RCC 7860 (cell line): Measurements from ENCODE around the gene PLAAT2.
"Not testable (repeated sequence)": the region's sequence is repeated elsewhere in the genome, so short reads cannot be mapped to it uniquely, and the experiment has no call there.

Experiments
- DNase-seq: peaks from one replicate; pipeline ENCODE4 v3.0.0-alpha.2; 2015; ENCODE audit warnings: low spot score
- FAIRE-seq: peaks from 2 replicates; lab custom pipeline; 2012; peaks lifted over from hg19 to GRCh38; lab: Jason Lieb, UNC

Gene PLAAT2

DNA sequence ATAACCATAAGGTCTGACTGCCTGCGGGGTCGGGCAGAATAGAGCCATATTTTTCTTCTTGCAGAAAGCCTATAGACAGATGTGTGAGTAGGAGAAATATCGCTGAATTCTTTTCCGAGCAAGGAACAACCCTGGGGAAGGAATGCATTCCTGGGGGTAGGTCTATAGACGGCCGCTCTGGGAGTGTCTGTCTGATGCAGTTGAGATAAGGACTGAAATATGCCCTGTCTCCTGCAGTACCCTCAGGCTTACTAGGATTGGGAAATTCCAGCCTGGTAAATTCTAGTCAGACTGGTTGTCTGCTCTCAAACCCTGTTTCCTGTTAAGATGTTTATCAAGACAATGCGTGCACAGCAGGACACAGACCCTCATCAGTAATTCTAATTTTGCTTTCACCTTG is 18.0 kb upstream of the PLAAT2 start:
- not testable (repeated sequence) for DNase-seq, FAIRE-seq

DNA sequence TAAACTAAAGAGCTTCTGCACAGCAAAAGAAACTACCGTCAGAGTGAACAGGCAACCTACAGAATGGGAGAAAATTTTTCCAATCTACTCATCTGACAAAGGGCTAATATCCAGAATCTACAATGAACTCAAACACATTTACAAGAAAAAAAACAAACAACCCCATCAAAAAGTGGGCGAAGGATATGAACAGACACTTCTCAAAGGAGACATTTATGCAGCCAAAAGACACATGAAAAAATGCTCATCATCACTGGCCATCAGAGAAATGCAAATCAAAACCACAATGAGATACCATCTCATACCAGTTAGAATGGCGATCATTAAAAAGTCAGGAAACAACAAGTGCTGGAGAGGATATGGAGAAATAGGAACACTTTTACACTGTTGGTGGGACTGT is 15.7 kb upstream of the PLAAT2 start:
- not testable (repeated sequence) for FAIRE-seq, DNase-seq

DNA sequence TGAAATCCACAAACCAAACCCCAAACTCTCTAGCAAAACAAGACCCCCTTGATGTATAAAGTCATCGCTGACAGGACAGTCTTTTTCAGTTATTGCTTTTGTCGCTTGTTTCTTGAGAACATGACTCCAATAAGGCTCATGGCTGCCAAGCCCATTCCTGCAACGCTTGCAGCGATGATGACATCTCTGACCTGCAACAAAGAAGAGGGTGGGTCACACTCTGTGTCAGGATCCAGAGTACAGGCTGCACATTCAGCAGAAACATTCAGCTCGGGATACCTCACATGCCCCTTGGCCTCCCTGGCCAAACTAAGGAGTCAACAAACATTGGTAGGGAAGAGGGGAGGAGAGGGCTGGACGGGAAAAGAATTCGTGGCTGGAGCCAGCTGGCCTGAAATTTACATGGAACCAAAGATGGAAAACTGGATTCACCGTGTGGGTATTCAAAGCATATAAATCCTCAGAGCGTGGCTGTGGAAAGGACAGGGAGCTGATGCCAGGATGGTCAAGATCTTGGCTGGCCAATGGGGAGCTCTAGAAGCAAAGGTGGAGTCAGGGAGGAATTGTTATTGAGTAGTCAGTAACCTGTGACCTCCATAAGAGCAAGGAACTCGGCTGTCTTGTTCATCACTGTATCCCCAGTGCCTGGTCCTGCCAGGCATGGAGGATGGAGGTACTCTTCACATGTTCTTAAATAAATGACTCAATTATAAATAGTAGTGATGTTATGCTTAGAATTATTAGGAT is 11.8 kb upstream of the PLAAT2 start:
- DNase-seq: no peak
- FAIRE-seq: no peak

DNA sequence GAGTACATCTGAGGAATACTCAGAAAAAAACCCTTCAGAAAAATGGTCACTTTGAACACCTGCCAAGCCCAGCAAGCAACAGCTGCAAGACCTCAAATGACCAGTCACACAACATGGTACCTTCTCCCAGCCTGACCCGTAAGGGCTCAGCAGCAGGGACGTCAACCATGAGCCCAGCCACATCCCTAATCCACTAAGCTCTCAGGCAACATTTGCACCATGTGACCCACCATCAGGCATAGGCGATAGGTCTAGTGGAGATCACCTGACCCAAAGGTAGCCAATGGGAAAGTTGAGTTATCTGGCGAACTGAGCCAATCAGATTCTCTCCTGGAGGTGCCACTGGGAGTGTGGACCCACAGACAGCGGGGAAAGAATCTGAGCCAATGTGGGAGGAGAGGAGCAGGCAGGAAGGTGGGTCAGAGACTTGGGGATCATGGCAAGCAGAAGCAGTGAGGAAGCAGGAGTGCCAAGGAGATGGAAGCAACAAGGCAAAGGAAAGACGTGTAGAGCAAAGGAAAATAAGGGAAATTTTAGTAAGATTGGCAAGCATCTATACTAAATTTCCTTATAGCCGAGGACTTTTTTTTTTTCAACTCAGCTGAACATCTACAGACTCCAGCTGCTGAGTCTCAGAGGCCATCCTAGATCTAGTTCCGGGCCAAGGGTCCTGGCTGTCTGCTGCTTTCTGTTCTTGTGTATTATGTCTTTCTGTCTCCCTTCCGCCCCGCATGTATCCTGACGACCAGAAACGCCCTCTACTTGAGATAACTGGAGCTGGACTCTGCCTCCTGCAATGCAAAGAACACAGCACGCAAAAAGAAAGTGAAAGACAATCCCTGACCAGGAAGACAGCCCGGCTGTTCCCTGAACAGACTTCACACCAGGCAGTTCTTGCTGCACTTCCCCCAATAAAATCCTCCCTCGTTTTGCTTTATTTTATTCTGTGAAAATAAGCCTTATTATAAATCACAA is 11.0 kb upstream of the PLAAT2 start:
- FAIRE-seq: no peak
- no peak for DNase-seq

DNA sequence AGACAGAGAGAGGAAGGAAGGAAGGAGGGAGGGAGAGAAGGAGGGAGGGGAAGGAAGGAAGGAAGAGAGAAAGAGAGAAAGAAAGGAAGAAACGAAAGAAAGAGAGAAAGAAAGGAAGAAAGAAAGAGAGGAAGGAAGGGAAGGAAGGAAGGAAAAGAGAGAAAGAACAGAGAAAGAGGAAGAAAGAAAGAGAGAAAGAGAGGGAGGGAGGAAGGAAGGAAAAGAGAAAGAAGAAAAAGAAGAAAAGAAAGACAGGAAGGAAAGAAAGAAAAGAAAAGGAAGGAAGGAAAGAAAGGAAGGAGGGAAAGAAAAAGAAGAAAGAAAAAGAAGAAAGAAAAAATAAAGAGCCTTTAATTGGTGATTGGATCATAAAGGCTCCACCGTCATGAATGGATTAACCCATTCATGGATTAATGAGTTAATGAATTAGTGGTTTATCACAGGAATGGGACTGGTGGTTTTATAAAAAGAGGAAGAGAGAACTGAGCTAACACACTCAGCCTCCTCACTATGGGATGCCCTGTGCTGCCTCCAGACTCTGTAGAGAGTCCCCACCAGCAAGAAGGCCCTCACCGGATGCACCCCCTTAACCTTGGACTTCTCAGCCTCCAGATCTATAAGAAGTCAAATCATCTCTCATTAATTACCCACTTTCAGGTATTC is 9.0 kb upstream of the PLAAT2 start:
- FAIRE-seq (no peak), DNase-seq (no peak)

DNA sequence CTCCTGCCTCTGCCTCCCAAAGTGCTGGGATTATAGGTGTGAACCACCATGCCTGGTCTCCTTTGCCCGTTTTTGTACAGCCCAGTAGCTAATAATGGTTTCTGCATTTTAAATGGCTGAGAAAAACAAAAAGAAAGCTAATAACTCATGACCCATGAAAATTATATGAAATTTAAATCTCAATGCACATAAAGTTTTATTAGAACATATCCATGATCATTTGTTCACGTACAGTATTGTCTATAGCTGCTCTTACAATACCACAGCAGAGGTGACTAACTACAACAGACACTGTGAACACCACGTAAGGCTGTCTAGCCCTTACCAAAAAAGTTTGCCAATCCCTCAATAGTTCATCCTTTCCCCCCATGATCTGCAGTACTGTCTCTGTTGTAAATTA is 6.4 kb upstream of the PLAAT2 start:
- FAIRE-seq: no peak
- no peak for DNase-seq

DNA sequence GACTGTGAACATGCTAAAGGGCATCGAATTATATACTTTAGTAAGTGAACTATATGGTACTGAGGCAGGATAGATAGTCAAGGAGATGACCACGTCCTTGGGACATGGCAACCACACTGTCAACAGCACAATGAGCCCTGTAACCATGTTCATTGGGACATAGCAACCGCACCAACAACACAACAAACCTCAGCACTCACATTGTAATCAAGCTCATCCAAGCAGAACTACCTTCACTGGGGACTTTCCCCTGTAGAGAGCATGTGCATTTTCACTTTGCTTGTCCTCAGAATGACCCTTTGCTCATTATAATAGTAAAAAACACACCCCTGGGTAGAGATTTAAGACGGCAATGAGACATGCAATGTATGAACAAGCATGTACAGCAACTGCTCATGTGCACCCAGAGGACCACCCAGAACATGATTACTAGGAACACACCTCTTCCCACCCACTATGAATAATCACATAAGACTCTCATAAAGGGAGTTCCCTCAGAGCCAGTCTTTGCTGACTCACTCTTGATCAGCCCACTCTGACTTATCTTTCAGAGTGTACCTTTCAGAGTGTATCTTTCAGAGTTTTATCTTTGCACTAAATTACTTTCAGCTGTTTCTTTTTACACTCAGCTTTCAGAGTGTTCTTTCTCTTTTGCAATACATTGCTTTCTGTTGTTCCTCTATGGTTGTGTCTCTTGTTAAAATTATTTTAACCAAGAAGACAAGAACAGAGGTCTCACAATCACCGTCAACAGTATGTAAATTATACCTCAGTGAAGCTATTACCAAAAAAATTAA is 4.1 kb upstream of the PLAAT2 start:
- FAIRE-seq: peak; percentile 78
- peak; percentile 96 for DNase-seq

DNA sequence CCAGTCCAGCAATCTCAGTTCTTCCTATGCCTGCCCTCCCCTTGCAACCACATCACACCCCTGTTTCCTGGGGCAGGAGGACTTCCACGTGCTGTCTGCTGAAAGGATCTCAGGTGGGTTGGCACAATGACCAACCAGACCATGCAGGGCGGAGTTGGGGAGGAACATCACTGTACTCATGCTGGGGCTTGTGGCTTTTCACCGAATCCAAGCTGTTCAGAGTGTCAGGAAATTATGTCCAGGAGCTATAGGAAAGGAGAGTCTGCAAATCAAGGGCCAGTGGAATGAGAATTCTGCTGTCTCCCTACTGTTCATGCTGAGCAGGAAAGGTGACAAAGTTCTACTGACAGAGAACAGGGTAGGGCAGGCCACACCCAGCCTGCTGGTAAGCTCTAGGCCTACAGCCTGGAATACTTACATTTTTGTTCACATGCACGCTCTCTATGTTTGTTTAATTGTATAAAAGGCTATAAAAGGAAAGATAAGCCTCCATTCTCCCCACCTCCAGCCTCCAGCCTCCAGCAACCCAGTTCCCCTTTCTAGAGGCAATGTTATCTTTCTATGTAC is 1.7 kb upstream of the PLAAT2 start:
- DNase-seq (no peak), FAIRE-seq (no peak)

DNA sequence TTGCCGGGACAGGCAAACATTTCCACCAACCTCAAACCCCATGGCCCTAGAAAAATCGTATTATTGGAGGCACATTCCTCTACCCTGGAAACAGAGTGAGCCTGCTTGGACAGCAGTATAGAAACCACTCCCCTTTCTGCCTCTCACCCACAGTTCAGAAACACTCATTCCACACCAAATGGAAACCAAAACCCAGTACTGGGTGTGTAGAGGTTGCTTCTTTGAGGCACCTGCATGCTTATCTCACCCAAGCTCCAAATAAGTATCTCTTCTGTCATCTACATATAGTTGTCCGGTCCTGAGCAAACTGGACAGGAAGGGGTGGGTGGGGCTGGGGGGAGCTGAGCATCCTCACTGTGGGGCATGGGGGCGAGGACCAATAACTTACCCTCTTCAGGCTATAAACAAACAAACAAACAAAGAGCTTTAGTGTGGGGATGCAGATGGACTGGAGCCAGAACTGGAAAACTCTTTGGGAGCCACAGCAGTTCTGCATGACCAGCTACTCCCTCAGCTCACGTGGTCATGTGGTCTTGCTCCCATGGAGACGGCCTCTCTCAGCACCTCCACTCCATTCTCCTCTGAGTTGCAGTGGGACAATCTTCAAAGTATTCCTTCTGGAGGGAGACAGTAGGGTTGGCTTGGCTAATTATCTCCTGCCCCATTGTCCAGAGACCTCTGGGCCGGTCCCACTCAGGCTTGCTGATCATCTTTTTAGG is 1.0 kb upstream of the PLAAT2 start:
- no peak for FAIRE-seq
- peak; percentile 17 for DNase-seq

DNA sequence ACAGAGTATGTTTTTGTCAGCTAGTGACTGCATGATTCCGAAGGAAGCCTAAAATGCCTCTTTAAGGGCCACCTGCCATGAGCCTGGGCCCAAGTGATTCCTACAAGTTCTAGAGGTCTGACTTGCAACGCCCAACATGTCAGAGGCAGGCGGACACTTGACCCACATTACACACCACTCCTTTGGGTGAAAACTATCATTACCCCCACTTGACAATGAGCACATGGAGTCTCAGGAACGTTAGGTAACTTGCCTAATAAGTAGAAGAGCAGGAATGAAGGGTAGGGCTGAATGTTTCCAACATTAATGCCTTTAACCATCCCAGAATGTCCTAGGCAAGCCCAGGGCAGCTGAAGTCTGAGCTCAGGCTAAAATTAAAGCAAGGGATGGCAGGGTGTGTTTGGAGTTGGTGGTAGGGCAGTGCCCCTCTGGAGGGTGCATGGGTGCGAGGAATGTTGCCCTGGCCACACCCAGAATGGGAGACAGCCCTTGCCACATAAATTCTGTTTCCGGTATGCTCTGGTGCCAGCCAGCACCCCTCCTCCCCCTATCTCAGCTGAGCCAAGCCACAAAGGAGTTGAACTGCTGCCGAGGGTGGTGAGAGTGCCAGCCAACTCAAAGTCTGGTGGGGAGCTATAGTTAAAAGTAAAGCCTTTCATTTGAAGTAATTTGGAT is 2.5 kb downstream of the PLAAT2 start:
- FAIRE-seq: no peak
- DNase-seq: no peak

DNA sequence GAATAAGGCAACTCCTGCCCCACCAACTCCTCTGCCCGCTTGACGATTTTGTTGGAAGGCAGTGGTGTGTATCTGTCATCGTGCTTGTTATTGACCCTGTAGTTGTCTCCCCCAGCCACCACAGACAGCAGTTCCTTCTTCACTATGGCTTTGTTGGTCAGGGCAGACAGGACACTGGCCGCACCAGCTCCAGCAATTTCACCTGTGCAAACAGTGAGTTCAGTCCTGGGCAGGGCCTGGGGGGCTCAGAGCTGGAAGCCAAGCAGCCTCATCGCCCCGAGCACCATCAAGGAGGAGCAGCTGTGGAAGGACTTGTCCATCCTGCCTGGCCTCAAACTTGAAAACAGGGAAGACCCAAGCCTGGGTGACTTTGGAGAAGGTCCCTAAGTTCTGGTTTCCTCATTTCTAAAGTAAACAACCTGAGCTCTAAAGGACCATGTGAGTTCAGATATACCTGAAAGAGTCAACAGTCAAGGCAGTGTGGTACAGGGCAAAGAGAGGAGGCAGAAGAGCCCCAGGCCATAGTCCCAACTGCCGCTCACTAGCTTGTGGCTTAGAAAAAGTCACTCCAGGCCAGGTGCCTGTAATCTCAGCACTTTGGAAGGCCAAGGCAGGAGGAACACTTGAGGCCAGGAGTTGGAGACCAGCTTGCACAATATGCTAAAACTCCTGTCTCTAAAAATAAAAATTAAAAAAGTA is 4.6 kb downstream of the PLAAT2 start:
- DNase-seq (no peak), FAIRE-seq (no peak)

DNA sequence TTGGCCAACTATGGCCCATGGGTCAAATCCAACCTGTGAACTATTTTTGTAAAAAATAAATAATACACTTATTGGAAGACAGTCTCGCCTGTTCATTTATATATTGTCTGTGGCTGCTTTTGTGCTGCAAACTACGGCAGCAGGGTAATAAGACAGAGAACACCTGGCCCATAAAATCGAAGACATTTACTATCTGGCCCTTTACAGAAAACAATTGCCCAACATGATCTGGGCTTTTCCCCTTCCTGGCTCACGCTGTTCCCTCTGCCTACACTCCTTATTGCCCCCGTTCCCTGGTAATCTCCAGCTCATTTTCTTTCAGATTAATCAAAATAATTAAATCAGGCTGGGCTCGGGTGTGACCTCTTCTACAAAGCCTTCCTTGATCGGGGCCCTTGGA is 5.6 kb downstream of the PLAAT2 start:
- FAIRE-seq (no peak), DNase-seq (no peak)

DNA sequence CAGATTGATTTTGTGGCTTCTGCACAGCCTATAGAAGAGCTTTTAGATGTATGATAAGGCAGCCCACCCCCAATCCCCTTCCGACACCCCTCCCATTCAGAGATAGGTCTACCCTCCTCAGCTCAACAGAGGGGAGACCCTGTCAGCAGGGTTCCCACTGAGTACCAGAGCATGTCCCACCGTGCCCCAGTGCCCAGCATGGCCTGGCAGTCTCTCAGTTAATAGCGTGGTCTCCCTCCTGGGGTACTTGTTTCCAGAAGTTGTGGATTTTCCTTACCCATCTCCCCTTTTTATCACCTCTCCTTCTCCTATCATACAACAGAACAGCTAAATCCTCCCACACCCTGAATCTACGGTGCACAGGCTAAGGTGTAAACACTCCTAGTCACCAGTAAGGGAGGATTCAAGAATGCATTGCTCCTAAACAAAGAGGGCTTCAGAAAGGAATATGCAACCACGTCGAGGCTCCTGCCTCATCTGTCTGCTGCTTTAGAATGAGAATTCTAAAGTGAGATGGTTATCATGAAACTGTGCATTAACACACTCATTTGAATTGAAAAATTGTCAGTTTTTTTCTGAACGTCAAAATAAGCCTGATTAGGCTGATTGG is 6.7 kb downstream of the PLAAT2 start:
- DNase-seq (no peak), FAIRE-seq (no peak)

DNA sequence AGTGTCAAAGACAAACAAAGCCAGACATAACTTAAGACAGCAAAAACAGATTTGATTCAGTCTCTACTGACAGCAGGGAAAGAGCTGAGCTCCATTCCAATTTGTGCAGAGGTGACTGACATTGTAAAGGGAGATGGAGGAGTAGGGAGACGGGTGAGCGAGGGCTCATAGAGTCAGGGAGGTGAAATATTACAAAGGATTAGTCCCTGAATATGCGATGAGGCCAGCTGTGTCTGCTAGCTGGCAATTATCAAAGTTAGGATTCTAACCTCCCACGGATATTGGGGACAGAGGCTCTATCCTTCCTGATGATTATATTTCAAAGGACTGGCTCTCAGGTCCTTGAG is 8.3 kb downstream of the PLAAT2 start:
- no peak for FAIRE-seq
- no peak for DNase-seq

DNA sequence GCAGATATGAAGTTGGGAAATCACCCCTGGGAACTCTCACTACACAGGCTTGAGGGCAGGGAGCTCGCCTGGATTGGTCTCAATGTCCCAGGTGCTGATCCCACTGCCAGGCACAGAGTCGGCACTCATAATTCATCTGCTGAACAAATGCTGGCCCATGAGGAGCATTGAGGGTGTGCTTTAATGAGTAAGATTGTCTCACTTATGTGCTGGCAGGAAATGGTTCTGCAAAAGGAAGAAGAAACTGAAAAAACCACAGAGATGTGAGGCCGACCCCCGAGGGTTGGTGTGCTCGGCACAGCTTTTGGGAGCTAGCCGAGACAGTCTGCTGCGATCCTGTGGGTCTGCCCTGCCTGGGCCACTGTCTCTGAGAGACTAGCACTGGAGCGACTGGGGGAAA is 9.4 kb downstream of the PLAAT2 start:
- FAIRE-seq: no peak
- no peak for DNase-seq

DNA sequence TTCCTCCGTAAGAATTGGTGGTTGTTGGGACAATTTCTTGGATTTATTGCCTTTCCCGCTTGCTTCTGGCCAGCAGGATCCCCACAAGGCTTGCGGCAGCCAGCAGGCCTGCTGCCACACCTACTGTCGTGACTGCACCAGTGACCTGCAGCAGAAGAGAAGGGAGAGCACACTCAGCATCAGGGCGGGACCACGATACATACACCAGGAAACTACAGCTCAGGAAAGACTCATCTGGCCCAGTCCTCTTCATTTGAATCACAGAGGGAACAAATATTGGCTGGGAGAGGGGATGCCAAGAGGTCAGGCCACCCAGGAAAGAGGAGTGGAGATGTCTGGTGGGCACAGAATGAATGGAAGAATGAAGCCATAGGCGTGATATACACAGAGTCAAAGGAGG is 10.3 kb downstream of the PLAAT2 start:
- DNase-seq (no peak), FAIRE-seq (no peak)

DNA sequence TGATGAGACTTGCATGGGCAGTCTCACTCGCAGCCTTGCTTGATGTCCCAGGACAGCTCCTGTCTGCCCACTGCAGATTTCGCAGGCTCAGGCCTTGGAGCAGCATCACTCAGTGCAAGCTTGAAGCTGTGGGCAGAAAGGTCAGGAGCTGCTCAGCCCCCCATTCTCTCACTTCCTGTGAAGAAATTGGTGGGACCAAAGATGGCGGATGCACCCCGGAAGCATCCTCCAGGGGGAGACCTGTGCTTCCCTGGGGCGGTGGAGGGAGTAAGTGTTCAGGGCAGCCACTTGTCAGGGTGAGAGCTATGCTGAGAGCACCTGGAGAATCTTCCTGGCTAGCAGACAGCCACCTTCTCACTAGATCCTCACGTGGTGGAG is 11.3 kb downstream of the PLAAT2 start:
- no peak for FAIRE-seq

More for the DNA sequence above, 11.3 kb downstream of the PLAAT2 start:
- no peak for DNase-seq
